Measurements from ENCODE around the gene UBA7. TPM values are rescaled to one million over a fixed set of nuclear protein-coding genes. Genes with fewer than 3 reads are reported as not detected.

The UBA7 gene
- total and polyA plus RNA-seq, 2 of the 8 experiments (the other 6 are each of a cell fraction or from before 2014, with no cell fraction given): 0.34 to 0.65 TPM

DNA sequence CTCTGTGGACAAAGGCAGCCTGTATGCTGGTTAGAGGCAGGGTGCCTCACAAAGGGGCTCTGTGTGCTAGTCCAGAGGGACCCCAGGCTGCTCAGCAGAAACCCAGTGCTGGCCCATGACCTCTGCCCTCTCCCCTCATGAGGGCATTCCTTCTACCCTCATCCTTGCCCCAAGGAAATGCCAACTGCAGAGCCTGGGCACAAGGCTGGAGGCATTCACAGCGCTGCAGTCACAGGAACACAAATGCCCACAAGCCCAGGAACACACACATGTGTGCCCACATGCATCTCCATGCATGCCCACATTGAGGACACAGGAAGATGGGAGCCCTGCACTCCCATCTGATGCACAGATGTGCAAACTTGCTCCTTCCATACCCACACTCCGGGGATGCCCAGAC, 6.9 kb downstream of the UBA7 start (continued):
- no peak for TF ChIP-seq CHD7 (IDR thresholded peaks at IDR 0.05; ENCODE audit: insufficient replicate concordance, low read length)
- no peak for TF ChIP-seq PHF8 (conservative IDR thresholded peaks at IDR 0.05; ENCODE audit: low read depth, low read length)
- TF ChIP-seq CBX8 (IDR thresholded peaks at IDR 0.05; ENCODE audit: borderline replicate concordance, low read depth, low read length): no peak
- no peak for TF ChIP-seq CBX5 (IDR thresholded peaks at IDR 0.05; ENCODE audit: low read depth, low read length)
- no peak for TF ChIP-seq TEAD4 (IDR thresholded peaks at IDR 0.05; ENCODE audit: low read depth, low read length)
